DOHH2 (cell line): ENCODE results near the gene FLRT1.

ENCODE experiments used
- CTCF ChIP-seq: fragments of 200-600 bp; sonication (generic); IDR thresholded peaks from one replicate; pipeline ENCODE4 v1.5.1; 2014; ENCODE audit warnings: antibody characterized with exemption, mild to moderate bottlenecking, low read depth, low read length; ENCODE audit not compliant: poor library complexity, severe bottlenecking
- EZH2phosphoT487 ChIP-seq: fragments of 200-600 bp; sonication (generic); IDR thresholded peaks from 2 replicates; pipeline ENCODE4 v1.6.1; 2017; ENCODE audit warnings: borderline replicate concordance, mild to moderate bottlenecking, antibody characterized with exemption, low read length, moderate library complexity, mixed read lengths

- TF ChIP-seq EZH2phosphoT487 = no peak
- TF ChIP-seq CTCF = no peak
Observed at GRCh38 chr11:64018310-64018709, 17.4 kb upstream of the FLRT1 start.
